HG02678 (cell line): ENCODE measurements around the gene RORB.

Experiments used
- ATAC-seq: cut with Tn5 transposase; IDR thresholded peaks from one replicate; pipeline ENCODE4 v1.9.1; 2021; ENCODE audit warnings: mild to moderate bottlenecking, moderate library complexity; ENCODE audit not compliant: unreplicated experiment

The RORB gene

GRCh38 chr9:74696520-74696919 is 199.4 kb downstream of the RORB start:
- no peak for ATAC-seq

- ATAC-seq = no peak
Measured at GRCh38 chr9:74697535-74697934, 200.4 kb downstream of the RORB start.

- ATAC-seq = no peak
Measured at GRCh38 chr9:74711341-74711740, 214.2 kb downstream of the RORB start.

GRCh38 chr9:74718709-74719108 is 221.6 kb downstream of the RORB start:
- ATAC-seq = no peak

GRCh38 chr9:74719306-74719705 is 222.2 kb downstream of the RORB start:
- ATAC-seq = no peak

- no peak for ATAC-seq
Measured at GRCh38 chr9:74721696-74722660, 224.8 kb downstream of the RORB start.

- ATAC-seq = no peak
Measured at GRCh38 chr9:74724317-74724716, 227.2 kb downstream of the RORB start.

- no peak for ATAC-seq
Measured at GRCh38 chr9:74726581-74726980, 229.4 kb downstream of the RORB start.

- ATAC-seq = no peak
Measured at GRCh38 chr9:74728176-74728575, 231.0 kb downstream of the RORB start.

GRCh38 chr9:74729136-74729695 is 232.1 kb downstream of the RORB start:
- no peak for ATAC-seq

- no peak for ATAC-seq
Measured at GRCh38 chr9:74735761-74736160, 238.6 kb downstream of the RORB start.

- no peak for ATAC-seq
Measured at GRCh38 chr9:74736646-74737045, 239.5 kb downstream of the RORB start.

GRCh38 chr9:74742191-74742790 is 245.2 kb downstream of the RORB start:
- no peak for ATAC-seq
